A549 (cell line): ENCODE data around the gene MRPL51. TPM values are rescaled to one million over a fixed set of nuclear protein-coding genes. Genes with fewer than 3 reads are reported as not detected.

ENCODE experiments used
- ATAC-seq, 2 experiments: fragments of 200-7000 bp in 1 of 2; fragments of >200 bp in 1 of 2; cut with Nextera tagmentation in 1 of 2; cut with Tn5 transposase in 1 of 2; 3 replicates each; pipeline versions ENCODE4 v1.8.0 to v1.9.1; 2018 to 2020; ENCODE audit warnings: mild to moderate bottlenecking in 1 of 2, moderate library complexity in 1 of 2
- CTCF ChIA-PET: fragments of 300-600 bp; sonication (Branson Sonifier 250); formaldehyde crosslinking; extraction: SDS; loops from one replicate; lab custom pipeline; 2021; ENCODE audit warnings: antibody characterized with exemption, inconsistent platforms; lab: Yijun Ruan, JAX
- POLR2A ChIA-PET: fragments of 350-600 bp; formaldehyde crosslinking; extraction: SDS; loops from one replicate; lab custom pipeline; 2021; ENCODE audit warnings: antibody characterized with exemption, inconsistent platforms; lab: Yijun Ruan, JAX
- DNase-seq, 2 experiments: peaks; one replicate each; pipeline versions ENCODE4 v3.0.0 to v3.0.0-alpha.2; 2011 to 2016; ENCODE audit warnings: low read depth in 1 of 2, low spot score in 1 of 2
- FAIRE-seq: peaks from 2 replicates; lab custom pipeline; 2011; peaks lifted over from hg19 to GRCh38; lab: Jason Lieb, UNC
- H3K27ac ChIP-seq, 2 experiments: fragments of >200 bp; sonication (Bioruptor Twin); formaldehyde crosslinking; 3 replicates each; pipeline ENCODE4 v1.5.1; 2016 to 2017
- H3K4me1 ChIP-seq: fragments of >200 bp; sonication (Bioruptor Twin); formaldehyde crosslinking; 3 replicates; pipeline ENCODE4 v1.6.1; 2016
- H3K4me2 ChIP-seq: fragments of >200 bp; sonication (Bioruptor Twin); formaldehyde crosslinking; 3 replicates; pipeline ENCODE4 v1.6.1; 2016
- H3K4me3 ChIP-seq: fragments of >200 bp; sonication (Bioruptor Twin); formaldehyde crosslinking; 3 replicates; pipeline ENCODE4 v1.5.1; 2016
- H3K9me3 ChIP-seq: fragments of >200 bp; sonication (Bioruptor Twin); formaldehyde crosslinking; 3 replicates; pipeline ENCODE4 v1.6.1; 2016
- BHLHE40 ChIP-seq: IDR thresholded peaks from 2 replicates; pipeline ENCODE4 v1.6.1; 2012; ENCODE audit warnings: low read depth, low read length, inconsistent platforms
- CBX2 ChIP-seq: fragments of 200-600 bp; sonication (generic); IDR thresholded peaks from 2 replicates; pipeline ENCODE4 v1.6.1; 2016; ENCODE audit warnings: low read depth, mild to moderate bottlenecking, borderline replicate concordance
- CEBPB ChIP-seq, 2 experiments: fragments of >200 bp in 1 of 2; sonication (Bioruptor Twin) in 1 of 2; formaldehyde crosslinking in 1 of 2; IDR thresholded peaks; 2 replicates each; pipeline ENCODE4 v1.6.1; 2012 to 2016
- EHF ChIP-seq: fragments of 250-450 bp; sonication (Bioruptor Pico); IDR thresholded peaks from 2 replicates; pipeline ENCODE4 v1.5.0; 2020; ENCODE audit warnings: mild to moderate bottlenecking
- EHMT2 ChIP-seq: fragments of 200-600 bp; sonication (generic); IDR thresholded peaks from 2 replicates; pipeline ENCODE4 v1.6.1; 2016; ENCODE audit warnings: antibody characterized with exemption, low read depth, mild to moderate bottlenecking, moderate library complexity
- ESRRA ChIP-seq: fragments of 150-350 bp; IDR thresholded peaks from 2 replicates; pipeline ENCODE4 v1.6.1; 2014; ENCODE audit warnings: mild to moderate bottlenecking, low read length, borderline replicate concordance
- FOSB ChIP-seq: fragments of 250-450 bp; sonication (Bioruptor Pico); IDR thresholded peaks from 2 replicates; pipeline ENCODE4 v1.5.0; 2020; ENCODE audit warnings: mild to moderate bottlenecking, moderate library complexity
- FOSL2 ChIP-seq, 2 experiments: fragments of 450-650 bp in 1 of 2; fragments of >200 bp in 1 of 2; sonication (Bioruptor Twin) in 1 of 2; formaldehyde crosslinking; IDR thresholded peaks; 2 replicates each; pipeline versions ENCODE4 v1.5.0 to v1.6.1; 2016 to 2020; ENCODE audit warnings: mild to moderate bottlenecking in 1 of 2, moderate library complexity in 1 of 2
- GATA3 ChIP-seq: IDR thresholded peaks from 2 replicates; pipeline ENCODE4 v1.6.1; 2012; ENCODE audit warnings: borderline replicate concordance
- HES2 ChIP-seq: fragments of >200 bp; sonication (Bioruptor Twin); formaldehyde crosslinking; IDR thresholded peaks from 2 replicates; pipeline ENCODE4 v1.6.1; 2016
- HOXB13 ChIP-seq: fragments of 250-450 bp; sonication (Bioruptor Pico); IDR thresholded peaks from 2 replicates; pipeline ENCODE4 v1.5.0; 2020; ENCODE audit warnings: low read depth, mild to moderate bottlenecking, moderate library complexity
- HOXB5 ChIP-seq: fragments of 250-450 bp; sonication (Bioruptor Pico); IDR thresholded peaks from 2 replicates; pipeline ENCODE4 v1.5.0; 2020; ENCODE audit warnings: mild to moderate bottlenecking, moderate library complexity
- JUN ChIP-seq, 2 experiments: fragments of >200 bp; sonication (Bioruptor Twin); formaldehyde crosslinking; IDR thresholded peaks; 2 replicates in 1 of 2; 3 replicates in 1 of 2; pipeline ENCODE4 v1.6.1; 2016 to 2017
- JUNB ChIP-seq: fragments of >200 bp; sonication (Bioruptor Twin); formaldehyde crosslinking; IDR thresholded peaks from 2 replicates; pipeline ENCODE4 v1.6.1; 2016
- KDM1A ChIP-seq: fragments of 200-600 bp; sonication (generic); IDR thresholded peaks from 2 replicates; pipeline ENCODE4 v1.6.1; 2016; ENCODE audit warnings: low read depth, mild to moderate bottlenecking
- PBX3 ChIP-seq: IDR thresholded peaks from 2 replicates; pipeline ENCODE4 v1.6.1; 2012
- POLR2AphosphoS2 ChIP-seq: conservative IDR thresholded peaks from 2 replicates; pipeline ENCODE4 v1.6.1; 2012; ENCODE audit warnings: low read length, improper control_type of control experiment, inconsistent platforms
- RAD21 ChIP-seq, 2 experiments: fragments of >200 bp in 1 of 2; sonication (Bioruptor Twin) in 1 of 2; formaldehyde crosslinking in 1 of 2; IDR thresholded peaks in 1 of 2; conservative IDR thresholded peaks in 1 of 2; 2 replicates in 1 of 2; 3 replicates in 1 of 2; pipeline ENCODE4 v1.6.1; 2012 to 2018; ENCODE audit warnings: inconsistent platforms in 1 of 2
- RARB ChIP-seq: fragments of 250-450 bp; sonication (Bioruptor Pico); IDR thresholded peaks from 2 replicates; pipeline ENCODE4 v1.8.0; 2021; ENCODE audit warnings: mild to moderate bottlenecking, moderate library complexity
- RFX5 ChIP-seq: fragments of 450-650 bp; IDR thresholded peaks from 2 replicates; pipeline ENCODE4 v1.7.1; 2014; ENCODE audit warnings: antibody characterized with exemption, mild to moderate bottlenecking, moderate library complexity
- TFCP2L1 ChIP-seq: fragments of 250-450 bp; sonication (Bioruptor Pico); IDR thresholded peaks from 2 replicates; pipeline ENCODE4 v1.5.0; 2021; ENCODE audit warnings: mild to moderate bottlenecking
- TP53 ChIP-seq: fragments of 250-450 bp; sonication (Bioruptor Pico); IDR thresholded peaks from 2 replicates; pipeline ENCODE4 v1.5.0; 2021; ENCODE audit warnings: mild to moderate bottlenecking, moderate library complexity
- USF2 ChIP-seq: fragments of 450-650 bp; IDR thresholded peaks from 2 replicates; pipeline ENCODE4 v1.6.1; 2014; ENCODE audit warnings: antibody characterized with exemption
- WGBS: methylation state at CpG from one replicate; pipeline ENCODE4 v1.1.6; 2017; ENCODE audit errors: missing lambda C conversion rate; 5-methylcytosine and 5-hydroxymethylcytosine counted together
- polyA plus RNA-seq, 4 experiments: library from polyadenylated mRNA; depleted of rRNA in 3 of 4; stranded (reverse); fragments of >200 nt; fragmentation: RNase III in 1 of 4; extraction: RNeasy Plus Mini Kit Qiagen cat#74134 plus additional on column Dnase treatment in 1 of 4; gene quantifications; 2 replicates in 3 of 4; 3 replicates in 1 of 4; pipeline ENCODE4 v1.2.3, GENCODE V29; 2011 to 2017

The MRPL51 gene
- polyA plus RNA-seq, 2 of the 4 experiments (the other 2 are of a cell fraction), result 272 to 337 TPM

- H3K4me1 ChIP-seq, result peaks cover 66% of the 10 kb centered on the region
Measured at GRCh38 chr12:6535960-6536847, 43.1 kb upstream of the MRPL51 start.

GRCh38 chr12:6535697-6535946 lies 42.6 kb upstream of the MRPL51 start:
- FAIRE-seq, result no peak
- Histone ChIP-seq H3K27ac (peak overlapping the region; percentile 97 to 100), H3K4me3 (peak overlapping the region; percentile 97), H3K4me1 (peaks cover 62% of the 10 kb centered on the region), H3K9me3 (no peaks in the 10 kb centered on the region), H3K4me2 (peak overlapping the region; percentile 87)
- no peak for DNase-seq
- ChIA-PET CTCF (interaction anchor here (0.8 to 25.9 kb wide), 10 partner anchors 10 to 212 kb away, joined by 3 to 491 read pairs (median 11); partner anchors contain the start of genes IFFO1, NOP2 and VAMP1), POLR2A (interaction anchor here (1.1 to 3.2 kb wide), 8 partner anchors 15 to 200 kb away, joined by 3 to 39 read pairs (median 14); partner anchors contain the start of genes MRPL51, NCAPD2, NOP2 and VAMP1)
- TF ChIP-seq POLR2AphosphoS2 (0 out of 2 replicates have a peak, but pooled peaks have one; percentile 32), GATA3 (no peak), EHF (CRISPR knock-in tag) (no peak), ESRRA (no peak)
- 0% methylated on average over 6 of the region's 6 CpGs for whole genome bisulfite sequencing
- no peak for ATAC-seq

More at GRCh38 chr12:6535960-6536847, 43.1 kb upstream of the MRPL51 start:
- TF ChIP-seq KDM1A, result no peak
- TF ChIP-seq FOSB (CRISPR knock-in tag), result peak; percentile 56; the same call in 1 of the 2 replicates
- 0 out of 2 replicates have a peak, but pooled peaks have one; percentile 26 for TF ChIP-seq POLR2AphosphoS2
- TF ChIP-seq JUNB, result no peak
- no peak for TF ChIP-seq BHLHE40
- TF ChIP-seq PBX3, result 0 out of 2 replicates have a peak, but pooled peaks have one; percentile 24
- TF ChIP-seq HOXB5 (CRISPR knock-in tag), result no peak
- TF ChIP-seq HES2, result no peak
- no peak for TF ChIP-seq EHMT2
- TF ChIP-seq TP53 (CRISPR knock-in tag), result peak; percentile 19; the same call in 1 of the 2 replicates
- TF ChIP-seq, all 56 proteins: peak for 4
- H3K9me3 ChIP-seq, result no peaks in the 10 kb centered on the region
- H3K4me3 ChIP-seq, result peak overlapping the region; percentile 97
- no peak for ATAC-seq
- 9% methylated on average over 10 of the region's 10 CpGs for WGBS
- FAIRE-seq, result no peak
- POLR2A ChIA-PET, result interaction anchor here (0.8 to 3.2 kb wide), 8 partner anchors 10 to 200 kb away, joined by 3 to 39 read pairs (median 10); partner anchors contain the start of genes MRPL51, NCAPD2, VAMP1 and ZNF384
- DNase-seq, result no peak
- CTCF ChIA-PET, result interaction anchor here (0.8 to 25.9 kb wide), 11 partner anchors 11 to 213 kb away, joined by 3 to 491 read pairs (median 9); partner anchors contain the start of genes IFFO1, NOP2 and VAMP1
- H3K27ac ChIP-seq, result peak overlapping the region; percentile 97 to 100
- peak overlapping the region; percentile 87 for H3K4me2 ChIP-seq

- peak overlapping the region; percentile 87 for H3K4me2 ChIP-seq
- H3K4me3 ChIP-seq, result peak overlapping the region; percentile 97
- peak; percentile 64 to 71 for DNase-seq
- peaks cover 58% of the 10 kb centered on the region for H3K4me1 ChIP-seq
- ChIA-PET POLR2A (interaction anchor here (1.1 to 3.2 kb wide), 11 partner anchors 12 to 199 kb away, joined by 3 to 42 read pairs (median 13); partner anchors contain the start of genes MRPL51, NCAPD2, NOP2 and TNFRSF1A), CTCF (interaction anchor here (0.6 to 25.9 kb wide), 8 partner anchors 9 to 209 kb away, joined by 3 to 491 read pairs (median 14); partner anchors contain the start of genes IFFO1 and NOP2)
- FAIRE-seq, result no peak
- ATAC-seq, result peak in 1 of 2 experiments; percentile 1; a peak in 3 of 6 replicates
- WGBS, result 1% methylated on average over 45 of the region's 52 CpGs
- peak overlapping the region; percentile 97 to 100 for H3K27ac ChIP-seq
- no peaks in the 10 kb centered on the region for H3K9me3 ChIP-seq
- TF ChIP-seq CBX2 (no peak), RAD21 (conservative IDR thresholded peaks at IDR 0.05 in 1 of 2, IDR thresholded peaks at IDR 0.05 in 1 of 2) (no peak), CEBPB (IDR thresholded peaks at IDR 0.05) (0 out of 4 replicates have a peak, but pooled peaks of 1 of the 2 experiments have one; percentile 36), RARB (CRISPR knock-in tag) (peak; percentile 23; the same call in 1 of the 2 replicates), USF2 (peak; percentile 85), RFX5 (no peak), BHLHE40 (peak; percentile 55; the same call in 1 of the 2 replicates), HOXB13 (CRISPR knock-in tag) (no peak), JUNB (no peak), PBX3 (no peak; the same call in 1 of the 2 replicates), HOXB5 (CRISPR knock-in tag) (0 out of 2 replicates have a peak, but pooled peaks have one; percentile 41), FOSL2 (IDR thresholded peaks at IDR 0.05) (no peak), FOSL2 (CRISPR knock-in tag; IDR thresholded peaks at IDR 0.05) (peak; percentile 54), TFCP2L1 (CRISPR knock-in tag) (peak; percentile 95; the same call in 1 of the 2 replicates), JUN (IDR thresholded peaks at IDR 0.05) (peak in 1 of 2 experiments; percentile 52; a peak in 2 of 5 replicates), ESRRA (no peak; the same call in 1 of the 2 replicates)
Measured at GRCh38 chr12:6534945-6535696, 42.1 kb upstream of the MRPL51 start.
